Measurements from ENCODE around the gene PCDHGC3.

The PCDHGC3 gene

GRCh38 chr5:141486091-141486490 is 10.3 kb downstream of the PCDHGC3 start:
- TF ChIP-seq, protein P1, sequence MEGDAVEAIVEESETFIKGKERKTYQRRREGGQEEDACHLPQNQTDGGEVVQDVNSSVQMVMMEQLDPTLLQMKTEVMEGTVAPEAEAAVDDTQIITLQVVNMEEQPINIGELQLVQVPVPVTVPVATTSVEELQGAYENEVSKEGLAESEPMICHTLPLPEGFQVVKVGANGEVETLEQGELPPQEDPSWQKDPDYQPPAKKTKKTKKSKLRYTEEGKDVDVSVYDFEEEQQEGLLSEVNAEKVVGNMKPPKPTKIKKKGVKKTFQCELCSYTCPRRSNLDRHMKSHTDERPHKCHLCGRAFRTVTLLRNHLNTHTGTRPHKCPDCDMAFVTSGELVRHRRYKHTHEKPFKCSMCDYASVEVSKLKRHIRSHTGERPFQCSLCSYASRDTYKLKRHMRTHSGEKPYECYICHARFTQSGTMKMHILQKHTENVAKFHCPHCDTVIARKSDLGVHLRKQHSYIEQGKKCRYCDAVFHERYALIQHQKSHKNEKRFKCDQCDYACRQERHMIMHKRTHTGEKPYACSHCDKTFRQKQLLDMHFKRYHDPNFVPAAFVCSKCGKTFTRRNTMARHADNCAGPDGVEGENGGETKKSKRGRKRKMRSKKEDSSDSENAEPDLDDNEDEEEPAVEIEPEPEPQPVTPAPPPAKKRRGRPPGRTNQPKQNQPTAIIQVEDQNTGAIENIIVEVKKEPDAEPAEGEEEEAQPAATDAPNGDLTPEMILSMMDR (IDR thresholded peaks at IDR 0.05; ENCODE audit: low read depth, low read length): no peak
- Histone ChIP-seq H3K36me3 (no peaks in the 10 kb centered on the region), H3K27me3 (ENCODE audit: insufficient read depth, low read depth, severe bottlenecking) (no peaks in the 10 kb centered on the region), H3K9me3 (ENCODE audit: severe bottlenecking) (no peaks in the 10 kb centered on the region), H3K27ac (no peak overlapping the region), H3K4me3 (ENCODE audit: low read depth, low read length) (no peak overlapping the region)
- no peak for DNase-seq

- Histone ChIP-seq H3K36me3 (no peaks in the 10 kb centered on the region), H3K27me3 (ENCODE audit: insufficient read depth, low read depth, severe bottlenecking) (no peaks in the 10 kb centered on the region), H3K27ac (no peak overlapping the region), H3K9me3 (ENCODE audit: severe bottlenecking) (no peaks in the 10 kb centered on the region), H3K4me3 (ENCODE audit: low read depth, low read length) (no peak overlapping the region)
- TF ChIP-seq, protein P1 (IDR thresholded peaks at IDR 0.05; ENCODE audit: low read depth, low read length): no peak
- DNase-seq: no peak
These were observed 11.4 kb downstream of the PCDHGC3 start for GRCh38 chr5:141487131-141487530.

DNA sequence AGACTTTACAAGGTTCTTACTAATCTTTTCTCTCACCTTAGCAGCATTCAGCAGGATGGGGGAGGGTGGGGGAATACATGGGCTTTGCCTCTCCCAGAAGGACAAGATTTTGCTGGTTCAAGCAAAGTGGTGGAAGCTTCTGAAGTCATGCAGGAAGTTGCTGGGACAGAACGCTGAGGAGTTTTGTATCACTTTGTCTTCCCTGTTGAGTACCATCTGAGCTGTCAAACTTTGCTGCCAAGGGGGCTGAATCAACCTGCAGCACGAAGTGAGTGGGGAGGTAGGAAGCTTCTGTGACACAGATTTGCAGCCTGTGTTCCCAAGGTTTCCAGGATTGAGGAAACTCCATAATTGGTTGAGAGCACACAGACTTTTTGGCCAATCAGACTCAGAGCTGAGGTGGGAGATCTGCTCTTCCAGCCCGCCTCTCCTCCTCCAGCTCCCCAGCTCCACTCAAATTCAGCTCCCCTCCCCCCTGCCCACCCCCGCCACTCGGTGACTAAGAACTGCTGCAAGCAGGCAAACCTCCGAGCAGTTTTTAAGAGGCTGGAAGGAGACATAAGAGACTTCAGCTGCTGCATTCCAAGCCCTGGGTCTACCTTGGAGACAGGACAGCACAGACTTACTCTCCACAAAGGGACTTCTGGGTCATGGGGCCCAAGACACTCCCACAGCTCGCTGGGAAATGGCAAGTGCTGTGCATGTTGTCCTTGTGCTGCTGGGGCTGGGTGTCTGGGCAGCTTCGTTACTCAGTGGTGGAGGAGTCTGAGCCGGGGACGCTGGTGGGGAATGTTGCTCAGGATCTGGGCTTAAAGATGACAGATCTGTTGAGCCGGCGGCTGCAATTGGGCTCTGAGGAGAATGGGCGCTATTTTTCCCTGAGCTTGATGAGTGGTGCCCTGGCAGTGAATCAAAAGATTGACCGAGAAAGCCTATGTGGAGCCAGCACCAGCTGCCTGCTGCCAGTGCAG is 13.1 kb downstream of the PCDHGC3 start, which contains the start of gene PCDHGC5:
PCDHGC5 (plus strand) TSS at position 491 of the 971 bp plus-strand sequence; CDS start at position 651, 160 bp downstream.
- Histone ChIP-seq H3K9me3 (ENCODE audit: severe bottlenecking) (no peaks in the 10 kb centered on the region), H3K4me3 (ENCODE audit: low read depth, low read length) (no peak within 1 kb of the TSS), H3K36me3 (no peaks in the 10 kb centered on the region), H3K27ac (no peak within 1 kb of the TSS), H3K27me3 (ENCODE audit: insufficient read depth, low read depth, severe bottlenecking) (no peaks in the 10 kb centered on the region)
- TF ChIP-seq, protein P1 (IDR thresholded peaks at IDR 0.05; ENCODE audit: low read depth, low read length): no peak
- no peak for DNase-seq

- TF ChIP-seq, protein P1 (IDR thresholded peaks at IDR 0.05; ENCODE audit: low read depth, low read length): no peak
- Histone ChIP-seq H3K36me3 (no peaks in the 10 kb centered on the region), H3K4me3 (ENCODE audit: low read depth, low read length) (no peak overlapping the region), H3K27ac (no peak overlapping the region), H3K27me3 (ENCODE audit: insufficient read depth, low read depth, severe bottlenecking) (no peaks in the 10 kb centered on the region), H3K9me3 (ENCODE audit: severe bottlenecking) (no peaks in the 10 kb centered on the region)
- no peak for DNase-seq
These were observed 14.1 kb downstream of the PCDHGC3 start for GRCh38 chr5:141489841-141490240.

- H3K9me3 ChIP-seq (ENCODE audit: severe bottlenecking): no peaks in the 10 kb centered on the region
- H3K27ac ChIP-seq: no peak overlapping the region
- no peaks in the 10 kb centered on the region for H3K27me3 ChIP-seq (ENCODE audit: insufficient read depth, low read depth, severe bottlenecking)
- DNase-seq: no peak
- H3K4me3 ChIP-seq (ENCODE audit: low read depth, low read length): no peak overlapping the region
- H3K36me3 ChIP-seq: no peaks in the 10 kb centered on the region
- TF ChIP-seq, protein P1 (IDR thresholded peaks at IDR 0.05; ENCODE audit: low read depth, low read length): no peak
These were observed 14.5 kb downstream of the PCDHGC3 start for GRCh38 chr5:141490271-141490670.

Data from WERI-Rb-1 (cell line).